Stimulated activated CD4-positive, alpha-beta T cell treated with anti-CD3 and anti-CD28 coated beads, Interleukin-1b, Interleukin-23, amount 100 ng/mL, for 48 hours (primary cell): ENCODE data around the gene FBXW5.

Experiments
- DNase-seq: peaks from one replicate; pipeline ENCODE4 v3.0.0-alpha.2; 2020

FBXW5 gene

GRCh38 chr9:136961279-136962065 is 16.9 kb upstream of the FBXW5 start:
- no peak for DNase-seq

- DNase-seq: no peak
Observed at GRCh38 chr9:136960938-136961275, 16.4 kb upstream of the FBXW5 start.

GRCh38 chr9:136960212-136960937 is 15.8 kb upstream of the FBXW5 start:
- DNase-seq: no peak

- DNase-seq: no peak
Observed at GRCh38 chr9:136958898-136959850, 14.6 kb upstream of the FBXW5 start.

- no peak for DNase-seq
Observed at GRCh38 chr9:136958473-136958872, 13.9 kb upstream of the FBXW5 start.

GRCh38 chr9:136957901-136958300 is 13.4 kb upstream of the FBXW5 start:
- no peak for DNase-seq

- no peak for DNase-seq
Observed at GRCh38 chr9:136957461-136957860, 12.9 kb upstream of the FBXW5 start.

- DNase-seq: no peak
Observed at GRCh38 chr9:136956604-136957003, 12.1 kb upstream of the FBXW5 start.

GRCh38 chr9:136955943-136956335 is 11.4 kb upstream of the FBXW5 start:
- DNase-seq: no peak

- DNase-seq: no peak
Observed at GRCh38 chr9:136955202-136955942, 10.8 kb upstream of the FBXW5 start.

- DNase-seq: no peak
Observed at GRCh38 chr9:136954270-136955083, 9.9 kb upstream of the FBXW5 start.

GRCh38 chr9:136953771-136954269 is 9.3 kb upstream of the FBXW5 start:
- no peak for DNase-seq

GRCh38 chr9:136952876-136953770 is 8.6 kb upstream of the FBXW5 start:
- DNase-seq: no peak

GRCh38 chr9:136952321-136952850 is 7.8 kb upstream of the FBXW5 start:
- DNase-seq: no peak

- DNase-seq: no peak
Observed at GRCh38 chr9:136951541-136952320, 7.2 kb upstream of the FBXW5 start, which contains the start of gene LCN12. Gene LCN12, plus strand, starts transcription at chr9:136952273. Its CDS starts 55 bp downstream, at chr9:136952328.

- no peak for DNase-seq
Observed at GRCh38 chr9:136950656-136951276, 6.2 kb upstream of the FBXW5 start.

GRCh38 chr9:136949817-136950655 is 5.5 kb upstream of the FBXW5 start:
- peak; percentile 96 for DNase-seq
